Neural cell (in vitro differentiated cells): Measurements from ENCODE around the gene CDHR2.

Source experiments
- EP300 ChIP-seq: fragments of 450-650 bp; conservative IDR thresholded peaks from 2 replicates; pipeline ENCODE4 v1.6.1; 2014; ENCODE audit warnings: antibody characterized with exemption, mild to moderate bottlenecking, moderate library complexity; ENCODE audit not compliant: poor library complexity, severe bottlenecking
- EZH2 ChIP-seq: fragments of 200-600, 300-800 bp; shearing (Covaris generic), sonication (generic); IDR thresholded peaks from 2 replicates; pipeline ENCODE4 v1.6.1; 2014; ENCODE audit warnings: antibody characterized with exemption, low read length, borderline replicate concordance, mild to moderate bottlenecking; ENCODE audit not compliant: insufficient read depth, poor library complexity, severe bottlenecking
- MXI1 ChIP-seq: fragments of 450-650 bp; conservative IDR thresholded peaks from 2 replicates; pipeline ENCODE4 v1.6.1; 2014; ENCODE audit warnings: antibody characterized with exemption, mild to moderate bottlenecking; ENCODE audit not compliant: poor library complexity, severe bottlenecking
- POLR2AphosphoS5 ChIP-seq: IDR thresholded peaks from 2 replicates; pipeline ENCODE4 v1.6.1; 2012
- RAD21 ChIP-seq: fragments of 450-650 bp; conservative IDR thresholded peaks from 2 replicates; pipeline ENCODE4 v1.6.1; 2014; ENCODE audit warnings: antibody characterized with exemption, mild to moderate bottlenecking, moderate library complexity
- TAF1 ChIP-seq: IDR thresholded peaks from 2 replicates; pipeline ENCODE4 v1.6.1; 2012; ENCODE audit warnings: low read depth
- TF ChIP-seq, protein P1 (sequence below): fragments of 450-650 bp; IDR thresholded peaks from 2 replicates; pipeline ENCODE4 v1.5.1; 2014; ENCODE audit warnings: antibody characterized with exemption, mild to moderate bottlenecking, moderate library complexity; ENCODE audit not compliant: poor library complexity, severe bottlenecking
- TF ChIP-seq, protein P2 (sequence below): IDR thresholded peaks from 2 replicates; pipeline ENCODE4 v1.6.1; 2012; ENCODE audit warnings: borderline replicate concordance

DNA sequence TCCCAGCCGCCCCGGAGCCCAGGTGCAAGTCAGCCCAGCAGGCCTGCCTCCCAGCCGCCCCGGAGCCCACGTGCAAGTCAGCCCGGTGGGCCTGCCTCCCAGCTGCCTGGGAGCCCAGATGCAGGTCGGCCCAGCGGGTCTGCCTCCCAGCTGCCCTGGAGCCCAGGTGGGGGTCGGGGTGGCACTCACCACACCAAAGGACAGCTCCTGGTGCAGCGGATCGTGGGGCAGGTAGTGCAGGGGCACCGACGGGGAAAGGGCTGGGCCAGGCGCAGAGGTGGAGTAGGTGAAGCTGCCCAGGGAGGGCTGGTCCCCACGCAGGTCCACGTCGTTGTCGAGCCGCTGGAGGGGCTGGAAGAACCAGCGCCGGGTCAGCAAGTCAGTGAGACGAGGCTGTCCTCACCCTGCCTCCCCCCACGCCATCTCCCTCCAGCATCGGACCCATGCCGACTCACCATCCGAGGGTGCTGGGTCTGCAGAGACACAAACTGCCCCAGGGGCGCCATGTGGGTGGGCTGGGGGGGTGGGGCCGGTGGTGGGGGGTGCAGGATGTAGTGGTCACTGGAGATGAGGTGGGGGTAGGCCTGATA is 18.7 kb upstream of the CDHR2 start:
- TF ChIP-seq, protein P1, sequence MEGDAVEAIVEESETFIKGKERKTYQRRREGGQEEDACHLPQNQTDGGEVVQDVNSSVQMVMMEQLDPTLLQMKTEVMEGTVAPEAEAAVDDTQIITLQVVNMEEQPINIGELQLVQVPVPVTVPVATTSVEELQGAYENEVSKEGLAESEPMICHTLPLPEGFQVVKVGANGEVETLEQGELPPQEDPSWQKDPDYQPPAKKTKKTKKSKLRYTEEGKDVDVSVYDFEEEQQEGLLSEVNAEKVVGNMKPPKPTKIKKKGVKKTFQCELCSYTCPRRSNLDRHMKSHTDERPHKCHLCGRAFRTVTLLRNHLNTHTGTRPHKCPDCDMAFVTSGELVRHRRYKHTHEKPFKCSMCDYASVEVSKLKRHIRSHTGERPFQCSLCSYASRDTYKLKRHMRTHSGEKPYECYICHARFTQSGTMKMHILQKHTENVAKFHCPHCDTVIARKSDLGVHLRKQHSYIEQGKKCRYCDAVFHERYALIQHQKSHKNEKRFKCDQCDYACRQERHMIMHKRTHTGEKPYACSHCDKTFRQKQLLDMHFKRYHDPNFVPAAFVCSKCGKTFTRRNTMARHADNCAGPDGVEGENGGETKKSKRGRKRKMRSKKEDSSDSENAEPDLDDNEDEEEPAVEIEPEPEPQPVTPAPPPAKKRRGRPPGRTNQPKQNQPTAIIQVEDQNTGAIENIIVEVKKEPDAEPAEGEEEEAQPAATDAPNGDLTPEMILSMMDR = no peak
- TF ChIP-seq EP300 (no peak), RAD21 (no peak), EZH2 (no peak), POLR2AphosphoS5 (no peak), TAF1 (no peak), MXI1 (no peak)
- TF ChIP-seq, protein P2, sequence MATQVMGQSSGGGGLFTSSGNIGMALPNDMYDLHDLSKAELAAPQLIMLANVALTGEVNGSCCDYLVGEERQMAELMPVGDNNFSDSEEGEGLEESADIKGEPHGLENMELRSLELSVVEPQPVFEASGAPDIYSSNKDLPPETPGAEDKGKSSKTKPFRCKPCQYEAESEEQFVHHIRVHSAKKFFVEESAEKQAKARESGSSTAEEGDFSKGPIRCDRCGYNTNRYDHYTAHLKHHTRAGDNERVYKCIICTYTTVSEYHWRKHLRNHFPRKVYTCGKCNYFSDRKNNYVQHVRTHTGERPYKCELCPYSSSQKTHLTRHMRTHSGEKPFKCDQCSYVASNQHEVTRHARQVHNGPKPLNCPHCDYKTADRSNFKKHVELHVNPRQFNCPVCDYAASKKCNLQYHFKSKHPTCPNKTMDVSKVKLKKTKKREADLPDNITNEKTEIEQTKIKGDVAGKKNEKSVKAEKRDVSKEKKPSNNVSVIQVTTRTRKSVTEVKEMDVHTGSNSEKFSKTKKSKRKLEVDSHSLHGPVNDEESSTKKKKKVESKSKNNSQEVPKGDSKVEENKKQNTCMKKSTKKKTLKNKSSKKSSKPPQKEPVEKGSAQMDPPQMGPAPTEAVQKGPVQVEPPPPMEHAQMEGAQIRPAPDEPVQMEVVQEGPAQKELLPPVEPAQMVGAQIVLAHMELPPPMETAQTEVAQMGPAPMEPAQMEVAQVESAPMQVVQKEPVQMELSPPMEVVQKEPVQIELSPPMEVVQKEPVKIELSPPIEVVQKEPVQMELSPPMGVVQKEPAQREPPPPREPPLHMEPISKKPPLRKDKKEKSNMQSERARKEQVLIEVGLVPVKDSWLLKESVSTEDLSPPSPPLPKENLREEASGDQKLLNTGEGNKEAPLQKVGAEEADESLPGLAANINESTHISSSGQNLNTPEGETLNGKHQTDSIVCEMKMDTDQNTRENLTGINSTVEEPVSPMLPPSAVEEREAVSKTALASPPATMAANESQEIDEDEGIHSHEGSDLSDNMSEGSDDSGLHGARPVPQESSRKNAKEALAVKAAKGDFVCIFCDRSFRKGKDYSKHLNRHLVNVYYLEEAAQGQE = no peak
